Heart right ventricle (tissue), 16 donors: Measurements from ENCODE around the gene IVD. TPM values are rescaled to one million over a fixed set of nuclear protein-coding genes. Genes with fewer than 3 reads are reported as not detected.

Source experiments
- ATAC-seq, 8 donors: fragments of 200-7000 bp; cut with Tn5 transposase; one replicate each; pipeline ENCODE4 v1.9.1; 2020; ENCODE audit warnings: mild to moderate bottlenecking in 8 of 8, moderate library complexity in 8 of 8, moderate number of reproducible peaks in 1 of 8
- DNase-seq, 2 donors: peaks; one replicate each; pipeline ENCODE4 v3.0.0-alpha.2; 2020
- H3K27ac ChIP-seq, 10 donors: fragments of 200-600 bp; sonication (generic) in 2 of 10; one replicate each; pipeline versions ENCODE4 v1.5.0 to v1.8.0; 2020 to 2022; ENCODE audit warnings: mild to moderate bottlenecking in 3 of 10
- H3K27me3 ChIP-seq, 7 donors: fragments of 200-600 bp; one replicate each; pipeline ENCODE4 v1.8.0; 2021 to 2022; ENCODE audit warnings: mild to moderate bottlenecking in 2 of 7
- H3K36me3 ChIP-seq, 9 donors: fragments of 200-600 bp; sonication (generic) in 1 of 9; one replicate each; pipeline versions ENCODE4 v1.5.0 to v1.8.0; 2020 to 2022; ENCODE audit warnings: mild to moderate bottlenecking in 2 of 9
- H3K4me1 ChIP-seq, 9 donors: fragments of 200-600 bp; sonication (generic) in 1 of 9; one replicate each; pipeline versions ENCODE4 v1.5.0 to v1.8.0; 2020 to 2022; ENCODE audit warnings: mild to moderate bottlenecking in 4 of 9
- H3K4me3 ChIP-seq, 10 donors: fragments of 200-600 bp; sonication (generic) in 2 of 10; one replicate each; pipeline versions ENCODE4 v1.5.0 to v1.8.0; 2020 to 2022; ENCODE audit warnings: mild to moderate bottlenecking in 7 of 10, moderate library complexity in 2 of 10
- H3K9me3 ChIP-seq, 11 donors: fragments of 200-600 bp in 10 of 11; sonication (generic) in 2 of 11; one replicate each; pipeline versions ENCODE4 v1.5.0 to v1.8.0; 2013 to 2022; ENCODE audit warnings: mild to moderate bottlenecking in 2 of 11, control low read depth in 1 of 11, moderate library complexity in 1 of 11
- WGBS, 2 donors: extraction: QIAGEN DNeasy Blood & Tissue Kit; methylation state at CpG; one replicate each; pipeline ENCODE4 v1.1.7; 2013; ENCODE audit warnings: inconsistent platforms in 1 of 2; 5-methylcytosine and 5-hydroxymethylcytosine counted together
- intact Hi-C, 10 donors: fragments of 100-400 bp; cut with DNase I; formaldehyde crosslinking; loops; one replicate each; pipeline versions ENCODE4 v1.11.1 to v1.14.2; 2022
- polyA plus RNA-seq, 2 donors: library from polyadenylated mRNA; stranded (reverse); fragments of 200-250 nt; gene quantifications; one replicate each; pipeline ENCODE4 v1.2.3, GENCODE V29; 2013
- total RNA-seq, 10 donors: library from RNA; stranded (reverse); fragmentation: NEBNext Ultra II Directional in 3 of 10; extraction: Animal tissue kit (Norgen Biotek cat#: 25700) in 3 of 10; gene quantifications; one replicate each; pipeline versions ENCODE4 v1.2.1 to v1.2.4, GENCODE V29; 2021 to 2023
- TF ChIP-seq, protein P1 (sequence below), 9 donors: fragments of 200-600 bp; sonication (generic) in 2 of 9; IDR thresholded peaks; one replicate each; pipeline versions ENCODE4 v1.5.0 to v1.8.0; 2021 to 2022; ENCODE audit warnings: antibody characterized with exemption in 9 of 9, mild to moderate bottlenecking in 5 of 9, moderate library complexity in 1 of 9
- donor health status: Arrhythmogenic right ventricular cardiomyopathy.
- donor health status: ischemic (EF 13 %, LVEDD 7.1; RV severe dilation, severe dysfunction).
- donor health status: healthy with polysubstance abuse.
- donor health status: DM: no; HTN: yes; CAD: no.
- donor health status: DM: no; HTN: no; CAD: no.
- donor health status: ischemic (EF 25% LVEDD 6.9; RV normal size, moderate dysfunction).
- donor health status: ischemic (EF 25% LVEDD 5.7; RV mildly dilated, moderate dysfunction).
- donor health status: healthy.
- donor health status: DM: yes; HTN: yes; CAD: no.
- donor health status: Ischemic cardiomyopathy.
- donor health status: ischemic (EF 35%, LVEDD 5.7; RV mildly dilated, moderate dysfunction).
- donor health status: nonischemic (EF 11% LVEDD 7.7; RV severe dilation, severe dysfunction).
- donor health status: DM: yes; HTN: yes; CAD: no.
- donor health status: PGD.
- donor health status: ischemic (EF 29% LVEDD 5.4; RV normal size, mild dysfunction).
- donor health status: nonischemic (EF 23%, LVEDD 6.1; RV moderate dilation, normal function).

Gene IVD
- total and polyA plus RNA-seq, 12 donors, result 42.2 to 143 (median 103) TPM

DNA sequence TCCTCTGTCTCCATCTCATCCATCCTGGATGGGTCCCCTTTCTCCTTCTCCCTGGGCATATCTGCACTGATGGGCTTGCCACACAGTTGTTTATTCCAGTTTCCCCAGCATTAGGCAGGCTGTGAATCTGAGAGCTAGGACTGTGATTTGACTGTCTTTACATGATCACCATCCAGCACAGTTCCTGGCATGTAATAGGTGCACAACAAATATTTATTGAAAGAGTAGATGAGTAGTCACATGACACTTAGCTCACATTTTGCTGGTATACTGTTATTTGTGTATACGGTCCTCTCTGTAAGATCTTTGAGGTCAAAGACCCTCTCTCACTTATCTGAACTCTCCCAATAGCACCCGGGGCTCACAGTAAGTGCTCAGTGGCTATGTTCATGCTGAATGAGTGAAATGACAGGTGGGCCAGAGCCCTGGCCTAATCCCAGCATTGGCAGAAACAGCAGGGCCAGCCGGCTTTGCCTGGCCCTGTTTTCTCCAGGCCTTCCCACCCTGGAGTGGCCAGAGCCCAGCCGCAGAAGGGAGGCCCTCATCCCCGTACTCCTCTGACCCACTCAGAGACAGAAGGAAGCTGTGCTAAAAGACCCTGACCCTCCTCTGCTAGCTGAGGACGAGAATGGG is 19.0 kb downstream of the IVD start:
- no peak overlapping the region for H3K27ac ChIP-seq
- no peaks in the 10 kb centered on the region for H3K27me3 ChIP-seq
- no peak overlapping the region for H3K4me3 ChIP-seq
- H3K36me3 ChIP-seq, result peaks cover 0 to under 1% (median 0%) of the 10 kb centered on the region in 9 donors
- TF ChIP-seq, protein P1, sequence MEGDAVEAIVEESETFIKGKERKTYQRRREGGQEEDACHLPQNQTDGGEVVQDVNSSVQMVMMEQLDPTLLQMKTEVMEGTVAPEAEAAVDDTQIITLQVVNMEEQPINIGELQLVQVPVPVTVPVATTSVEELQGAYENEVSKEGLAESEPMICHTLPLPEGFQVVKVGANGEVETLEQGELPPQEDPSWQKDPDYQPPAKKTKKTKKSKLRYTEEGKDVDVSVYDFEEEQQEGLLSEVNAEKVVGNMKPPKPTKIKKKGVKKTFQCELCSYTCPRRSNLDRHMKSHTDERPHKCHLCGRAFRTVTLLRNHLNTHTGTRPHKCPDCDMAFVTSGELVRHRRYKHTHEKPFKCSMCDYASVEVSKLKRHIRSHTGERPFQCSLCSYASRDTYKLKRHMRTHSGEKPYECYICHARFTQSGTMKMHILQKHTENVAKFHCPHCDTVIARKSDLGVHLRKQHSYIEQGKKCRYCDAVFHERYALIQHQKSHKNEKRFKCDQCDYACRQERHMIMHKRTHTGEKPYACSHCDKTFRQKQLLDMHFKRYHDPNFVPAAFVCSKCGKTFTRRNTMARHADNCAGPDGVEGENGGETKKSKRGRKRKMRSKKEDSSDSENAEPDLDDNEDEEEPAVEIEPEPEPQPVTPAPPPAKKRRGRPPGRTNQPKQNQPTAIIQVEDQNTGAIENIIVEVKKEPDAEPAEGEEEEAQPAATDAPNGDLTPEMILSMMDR (IDR thresholded peaks at IDR 0.05), result no peak
- DNase-seq (no peak), ATAC-seq (no peak)
- 89 to 93% methylated on average over 6 of the region's 6 CpGs for WGBS, 2 donors
- no peaks in the 10 kb centered on the region for H3K9me3 ChIP-seq
- peaks cover 6 to 26% (median 23%) of the 10 kb centered on the region in 9 donors for H3K4me1 ChIP-seq
- intact Hi-C loops, result loop anchor here (5.0 to 10.0 kb wide), 11 partner anchors 57 to 380 kb away; partner anchors contain the start of genes CCDC9B (in 3 of the 10), INAFM2 (in 2 of the 10) and ANKRD63 (in 1 of the 10)

DNA sequence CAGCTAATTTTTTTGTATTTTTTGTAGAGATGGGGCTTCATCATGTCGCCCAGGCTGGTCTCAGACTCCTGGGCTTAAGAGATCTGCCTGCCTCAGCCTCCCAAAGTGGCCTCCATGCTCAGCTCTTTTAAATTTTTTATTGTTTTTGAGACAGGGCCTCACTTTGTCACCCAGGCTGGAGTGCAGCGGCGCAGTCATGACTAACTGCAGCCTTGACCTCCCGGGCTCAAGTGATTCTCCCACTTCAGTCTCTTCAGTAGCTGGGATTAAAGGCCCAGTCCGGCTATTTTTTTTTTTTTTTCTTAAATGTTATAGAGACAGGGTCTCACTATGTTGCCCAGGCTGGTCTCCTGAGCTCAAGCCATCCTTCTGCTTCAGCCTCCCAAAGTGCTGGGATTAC is 20.1 kb downstream of the IVD start:
- Histone ChIP-seq H3K4me1 (peaks cover 6 to 15% (median 14%) of the 10 kb centered on the region in 9 donors), H3K36me3 (no peaks in the 10 kb centered on the region), H3K27me3 (no peaks in the 10 kb centered on the region), H3K27ac (no peak overlapping the region), H3K9me3 (no peaks in the 10 kb centered on the region), H3K4me3 (no peak overlapping the region)
- WGBS, 2 donors, result 93 to 96% methylated on average over 5 of the region's 5 CpGs
- TF ChIP-seq, protein P1 (IDR thresholded peaks at IDR 0.05), result no peak
- no peak for ATAC-seq
- intact Hi-C loops, result loop anchor here in 4 of 10 donors (5.0 to 10.0 kb wide), 3 partner anchors 111 to 381 kb away; no protein-coding TSS in a partner anchor
- no peak for DNase-seq

DNA sequence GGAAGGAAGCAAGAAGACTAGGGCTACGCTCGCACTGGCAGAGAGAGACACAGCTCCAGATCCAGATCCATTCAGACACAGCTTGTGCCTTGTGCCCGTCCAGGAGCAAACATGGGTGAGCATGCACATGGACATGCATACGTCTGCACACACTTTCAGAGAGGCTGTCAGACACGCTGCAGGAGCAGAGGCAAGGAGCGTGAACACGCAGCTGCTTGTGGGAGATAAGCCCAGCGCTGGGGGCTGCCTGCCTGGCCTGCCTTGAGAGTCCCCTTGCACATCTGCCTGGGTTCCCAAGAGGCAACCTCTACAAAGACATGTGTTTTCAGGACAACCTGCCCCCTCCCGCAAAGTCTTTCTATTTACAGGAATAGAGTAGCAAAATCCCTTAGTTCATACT is 21.6 kb downstream of the IVD start:
- DNase-seq (no peak), ATAC-seq (no peak)
- Histone ChIP-seq H3K4me3 (no peak overlapping the region), H3K9me3 (no peaks in the 10 kb centered on the region), H3K27ac (no peak overlapping the region), H3K36me3 (no peaks in the 10 kb centered on the region), H3K4me1 (peaks cover 0 to under 1% (median 0%) of the 10 kb centered on the region in 9 donors), H3K27me3 (no peaks in the 10 kb centered on the region)
- intact Hi-C loops, result loop anchor here in 4 of 10 donors (5.0 to 10.0 kb wide), 3 partner anchors 112 to 382 kb away; no protein-coding TSS in a partner anchor
- 88 to 89% methylated on average over 9 of the region's 9 CpGs for WGBS, 2 donors
- TF ChIP-seq, protein P1 (IDR thresholded peaks at IDR 0.05), result no peak

DNA sequence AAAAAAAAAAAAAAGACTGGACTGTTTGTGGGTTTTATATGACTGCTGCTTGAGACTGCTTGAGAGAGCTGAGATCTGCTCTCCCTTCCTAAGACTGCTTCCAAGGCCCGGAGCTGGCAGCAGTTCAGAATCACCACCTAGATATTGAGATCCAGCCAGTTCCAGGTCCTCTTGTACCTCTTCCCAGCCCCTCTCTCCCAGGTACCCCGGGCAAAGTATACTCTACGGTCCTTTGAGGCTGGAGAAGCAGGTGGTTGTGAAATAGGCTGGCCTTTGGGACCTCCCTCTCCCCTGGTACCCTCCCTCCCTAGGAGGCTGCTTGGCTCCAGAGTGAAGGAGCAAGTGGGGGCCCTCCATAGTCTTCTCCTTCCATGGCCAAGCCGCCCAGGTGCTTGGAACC is 22.6 kb downstream of the IVD start:
- DNase-seq (no peak), ATAC-seq (no peak)
- intact Hi-C loops, result loop anchor here in 4 of 10 donors (5.0 to 10.0 kb wide), 3 partner anchors 113 to 383 kb away; no protein-coding TSS in a partner anchor
- TF ChIP-seq, protein P1 (IDR thresholded peaks at IDR 0.05), result no peak
- Histone ChIP-seq H3K27ac (no peak overlapping the region), H3K4me1 (no peaks in the 10 kb centered on the region), H3K36me3 (no peaks in the 10 kb centered on the region), H3K4me3 (no peak overlapping the region), H3K9me3 (no peaks in the 10 kb centered on the region), H3K27me3 (no peaks in the 10 kb centered on the region)
- WGBS, 2 donors, result 90 to 94% methylated on average over 4 of the region's 4 CpGs
